HepG2 (cell line): ENCODE measurements around the gene ZFAND3. TPM values are rescaled to one million over a fixed set of nuclear protein-coding genes. Genes with fewer than 3 reads are reported as not detected.

Source experiments
- ATAC-seq: fragments of 200-7000 bp; cut with Tn5 transposase; 3 replicates; pipeline ENCODE4 v1.9.1; 2020; ENCODE audit warnings: mild to moderate bottlenecking, moderate library complexity
- BruUV-seq: library from RNA; stranded (reverse); fragments of 400-500 nt; replicated peaks from 2 replicates; lab custom pipeline; 2021; lab: Mats Ljungman, UMichigan
- CTCF ChIA-PET: fragments of 300-600 bp; formaldehyde crosslinking; extraction: SDS; loops from one replicate; lab custom pipeline; 2021; ENCODE audit warnings: low total read pairs, inconsistent platforms, low intra/inter-chr PET ratio; lab: Yijun Ruan, JAX
- POLR2A ChIA-PET: fragments of 350-600 bp; sonication (Branson Sonifier 250); formaldehyde crosslinking; loops from one replicate; lab custom pipeline; 2020; ENCODE audit warnings: antibody characterized with exemption, inconsistent platforms; lab: Yijun Ruan, JAX
- DNase-seq: peaks from one replicate; pipeline ENCODE4 v3.0.0-alpha.2; 2015; ENCODE audit warnings: low spot score
- FAIRE-seq: peaks from 3 replicates; lab custom pipeline; 2011; peaks lifted over from hg19 to GRCh38; lab: Jason Lieb, UNC
- H2AFZ ChIP-seq: one replicate; pipeline ENCODE4 v1.6.1; 2011; ENCODE audit warnings: low read length, inconsistent platforms
- H3K27ac ChIP-seq: fragments of 300-600 bp; 3 replicates; pipeline ENCODE4 v1.8.0; 2011; ENCODE audit warnings: mixed run types, mild to moderate bottlenecking, mixed read lengths, low read length, inconsistent platforms; ENCODE audit not compliant: insufficient read depth; ENCODE audit errors: extremely low read length
- H3K27me3 ChIP-seq, 2 experiments: fragments of 200-600 bp in 1 of 2; 2 replicates in 1 of 2; 3 replicates in 1 of 2; pipeline versions ENCODE4 v1.6.0 to v1.8.0; 2011; ENCODE audit warnings: low read length in 2 of 2, mild to moderate bottlenecking in 2 of 2, moderate library complexity in 2 of 2, inconsistent platforms in 1 of 2; ENCODE audit not compliant: insufficient read depth in 2 of 2, control insufficient read depth in 1 of 2
- H3K36me3 ChIP-seq, 2 experiments: fragments of 200-600 bp in 1 of 2; replicated peaks in 1 of 2; 2 replicates in 1 of 2; 3 replicates in 1 of 2; pipeline versions ENCODE4 v1.5.1 to v1.8.0; 2011; ENCODE audit warnings: low read length in 2 of 2, inconsistent platforms in 1 of 2; ENCODE audit not compliant: insufficient read depth in 2 of 2, control insufficient read depth in 1 of 2
- H3K4me1 ChIP-seq: 2 replicates; pipeline ENCODE4 v1.5.1; 2012; ENCODE audit warnings: low read length, inconsistent platforms; ENCODE audit not compliant: insufficient read depth
- H3K4me2 ChIP-seq: 2 replicates; pipeline ENCODE4 v1.6.0; 2011; ENCODE audit warnings: low read depth, low read length, inconsistent platforms
- H3K4me3 ChIP-seq, 3 experiments: fragments of 200-600 bp in 1 of 3; sonication (generic), shearing (Covaris generic) in 1 of 3; replicated peaks in 1 of 3; 2 replicates each; pipeline ENCODE4 v1.5.1; 2011 to 2016; ENCODE audit warnings: low read length in 3 of 3, inconsistent platforms in 2 of 3, low read depth in 2 of 3, mild to moderate bottlenecking in 2 of 3, control low read depth in 1 of 3, mixed read lengths in 1 of 3; ENCODE audit not compliant: insufficient read depth in 1 of 3
- H3K79me2 ChIP-seq: one replicate; pipeline ENCODE4 v1.6.1; 2011; ENCODE audit warnings: low read length, inconsistent platforms; ENCODE audit not compliant: insufficient read depth
- H3K9ac ChIP-seq: 2 replicates; pipeline ENCODE4 v1.6.0; 2011; ENCODE audit warnings: mild to moderate bottlenecking, low read depth, low read length, inconsistent platforms; ENCODE audit not compliant: insufficient read depth
- H3K9me3 ChIP-seq: 2 replicates; pipeline ENCODE4 v1.5.1; 2012; ENCODE audit warnings: mild to moderate bottlenecking, low read length
- H4K20me1 ChIP-seq: 2 replicates; pipeline ENCODE4 v1.6.0; 2011; ENCODE audit warnings: inconsistent platforms, mild to moderate bottlenecking, low read length, moderate library complexity; ENCODE audit not compliant: insufficient read depth
- CHD4 ChIP-seq: fragments of 200-600 bp; sonication (generic); IDR thresholded peaks from 2 replicates; pipeline ENCODE4 v1.7.0; 2017; ENCODE audit warnings: mild to moderate bottlenecking, low read length, borderline replicate concordance
- FOXK2 ChIP-seq: fragments of 450-650 bp; IDR thresholded peaks from 2 replicates; pipeline ENCODE4 v1.6.1; 2016
- KDM2A ChIP-seq: sonication (generic); formaldehyde crosslinking; IDR thresholded peaks from 2 replicates; pipeline ENCODE4 v1.4.0; 2020; ENCODE audit warnings: low read depth, missing genetic modification reagents, borderline replicate concordance
- NRL ChIP-seq: sonication (generic); formaldehyde crosslinking; IDR thresholded peaks from 2 replicates; pipeline ENCODE4 v1.5.0; 2020; ENCODE audit warnings: missing genetic modification reagents, mild to moderate bottlenecking, moderate library complexity, borderline replicate concordance
- RFXANK ChIP-seq: IDR thresholded peaks from 2 replicates; pipeline ENCODE4 v1.6.1; 2016
- SP140L ChIP-seq: sonication (generic); formaldehyde crosslinking; IDR thresholded peaks from 2 replicates; pipeline ENCODE4 v1.4.0; 2020; ENCODE audit warnings: missing genetic modification reagents, borderline replicate concordance
- ZFP1 ChIP-seq: IDR thresholded peaks from 2 replicates; pipeline ENCODE4 v1.6.1; 2016
- ZNF180 ChIP-seq: sonication (generic); formaldehyde crosslinking; IDR thresholded peaks from 2 replicates; pipeline ENCODE4 v1.4.0; 2020; ENCODE audit warnings: low read depth, missing genetic modification reagents, borderline replicate concordance
- ZNF562 ChIP-seq: sonication (generic); formaldehyde crosslinking; IDR thresholded peaks from 2 replicates; pipeline ENCODE4 v1.8.0; 2022; ENCODE audit warnings: missing genetic modification reagents, borderline replicate concordance
- ZNF567 ChIP-seq: sonication (generic); formaldehyde crosslinking; IDR thresholded peaks from 2 replicates; pipeline ENCODE4 v1.8.1; 2023; ENCODE audit warnings: mild to moderate bottlenecking, missing genetic modification reagents, borderline replicate concordance
- ZNF605 ChIP-seq: sonication (generic); formaldehyde crosslinking; IDR thresholded peaks from 2 replicates; pipeline ENCODE4 v1.8.0; 2022; ENCODE audit warnings: mild to moderate bottlenecking, missing genetic modification reagents
- ZNF768 ChIP-seq: sonication (generic); formaldehyde crosslinking; IDR thresholded peaks from 2 replicates; pipeline ENCODE4 v1.4.0; 2020; ENCODE audit warnings: missing genetic modification reagents
- WGBS: methylation state at CpG from one replicate; pipeline ENCODE4 v1.1.6; 2017; ENCODE audit warnings: low lambda C conversion rate; 5-methylcytosine and 5-hydroxymethylcytosine counted together
- in situ Hi-C: cut with HindIII; loops from 2 replicates; pipeline ENCODE4 v1.10.0; 2017; ENCODE audit warnings: low pct_unique_long_range_greater_than_20kb; ENCODE audit not compliant: extremely low pct_ligation_motif_present
- intact Hi-C: fragments of 100-400 bp; cut with micrococcal nuclease; formaldehyde crosslinking; loops from one replicate; pipeline ENCODE4 v1.10.0; 2022; ENCODE audit not compliant: unreplicated experiment
- polyA plus RNA-seq, 8 experiments: library from polyadenylated mRNA; depleted of rRNA in 3 of 8; stranded (reverse) in 7 of 8; unstranded in 1 of 8; fragments of >200 nt; fragmentation: Illumina TruSeq in 4 of 8; extraction: Trizol in 4 of 8; gene quantifications; 2 replicates each; pipeline versions ENCODE4 v1.2.1 to v1.2.3, GENCODE V29; 2011 to 2016; ENCODE audit warnings: low read depth in 4 of 8, missing spikeins in 1 of 8, mixed read lengths in 1 of 8; ENCODE audit not compliant: insufficient read depth in 1 of 8
- total RNA-seq, 5 experiments: library from RNA; depleted of rRNA; stranded (reverse); fragments of >200 nt; fragmentation: Illumina TruSeq; extraction: Trizol; gene quantifications; 2 replicates each; pipeline ENCODE4 v1.2.3, GENCODE V29; 2016; ENCODE audit warnings: low read depth in 1 of 5
- TF ChIP-seq, protein P1 (sequence below): sonication (generic); formaldehyde crosslinking; IDR thresholded peaks from 2 replicates; pipeline ENCODE4 v1.5.0; 2020; ENCODE audit warnings: mild to moderate bottlenecking, missing genetic modification reagents

The ZFAND3 gene
- total and polyA plus RNA-seq, 2 of the 13 experiments (the other 11 are each of a cell fraction or from before 2014, with no cell fraction given), result 16.4 to 17.1 TPM

GRCh38 chr6:37862430-37862829 is 42.9 kb downstream of the ZFAND3 start:
- no peak overlapping the region for H3K4me3 ChIP-seq
- CTCF ChIA-PET, result no interaction called here
- no peak for FAIRE-seq
- peaks cover 0 to 5% of the 10 kb centered on the region in 2 experiments; a peak in 3 of 5 replicates for H3K36me3 ChIP-seq
- TF ChIP-seq ZNF768 (CRISPR knock-in tag), result no peak
- TF ChIP-seq, protein P1, sequence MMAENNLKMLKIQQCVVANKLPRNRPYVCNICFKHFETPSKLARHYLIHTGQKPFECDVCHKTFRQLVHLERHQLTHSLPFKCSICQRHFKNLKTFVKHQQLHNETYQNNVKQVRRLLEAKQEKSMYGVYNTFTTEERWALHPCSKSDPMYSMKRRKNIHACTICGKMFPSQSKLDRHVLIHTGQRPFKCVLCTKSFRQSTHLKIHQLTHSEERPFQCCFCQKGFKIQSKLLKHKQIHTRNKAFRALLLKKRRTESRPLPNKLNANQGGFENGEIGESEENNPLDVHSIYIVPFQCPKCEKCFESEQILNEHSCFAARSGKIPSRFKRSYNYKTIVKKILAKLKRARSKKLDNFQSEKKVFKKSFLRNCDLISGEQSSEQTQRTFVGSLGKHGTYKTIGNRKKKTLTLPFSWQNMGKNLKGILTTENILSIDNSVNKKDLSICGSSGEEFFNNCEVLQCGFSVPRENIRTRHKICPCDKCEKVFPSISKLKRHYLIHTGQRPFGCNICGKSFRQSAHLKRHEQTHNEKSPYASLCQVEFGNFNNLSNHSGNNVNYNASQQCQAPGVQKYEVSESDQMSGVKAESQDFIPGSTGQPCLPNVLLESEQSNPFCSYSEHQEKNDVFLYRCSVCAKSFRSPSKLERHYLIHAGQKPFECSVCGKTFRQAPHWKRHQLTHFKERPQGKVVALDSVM (CRISPR knock-in tag), result peak; percentile 40; the same call in 1 of the 2 replicates
- TF ChIP-seq ZNF605 (CRISPR knock-in tag), result no peak
- TF ChIP-seq, all 625 proteins: peak for 1
- no peaks in the 10 kb centered on the region for H3K27me3 ChIP-seq
- WGBS, result 96% methylated on average over 4 of the region's 4 CpGs
- in situ Hi-C loops (no loop called here), intact Hi-C loops (loop anchor here (5.0 kb wide), 2 partner anchors 120 to 150 kb away; no protein-coding TSS in a partner anchor)
- POLR2A ChIA-PET, result no interaction called here
- ATAC-seq, result no peak
- BruUV-seq, result no TSS peak
- DNase-seq, result no peak
- peaks cover 18% of the 10 kb centered on the region; the same call in 1 of the 2 replicates for H4K20me1 ChIP-seq
- H3K9ac ChIP-seq, result no peak overlapping the region
- H3K79me2 ChIP-seq, result peaks cover 78% of the 10 kb centered on the region
- H3K4me1 ChIP-seq, result peaks cover 5% of the 10 kb centered on the region; the same call in 1 of the 2 replicates
- no peak overlapping the region for H2AFZ ChIP-seq
- no peak overlapping the region for H3K27ac ChIP-seq
- no peak overlapping the region for H3K4me2 ChIP-seq
- H3K9me3 ChIP-seq, result no peaks in the 10 kb centered on the region

DNA sequence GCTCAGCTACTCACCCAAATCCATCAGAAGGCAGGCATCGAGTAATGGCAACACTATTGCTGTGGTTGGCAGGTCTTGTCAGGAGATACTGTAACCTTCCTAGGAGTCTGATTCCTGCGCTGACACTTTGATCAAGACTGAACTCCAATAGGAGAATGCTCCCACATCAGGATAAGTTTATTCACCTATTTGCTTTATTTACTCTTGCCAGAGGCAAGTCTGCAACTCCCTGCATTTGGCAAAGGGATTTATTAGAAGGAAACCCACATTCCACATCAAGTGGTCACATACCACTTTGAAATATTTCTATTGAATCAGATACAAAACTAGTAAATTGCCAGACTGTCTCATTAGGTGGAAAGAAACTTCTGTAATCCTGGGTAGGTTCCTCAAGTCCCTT is 43.5 kb downstream of the ZFAND3 start:
- Histone ChIP-seq H3K9me3 (no peaks in the 10 kb centered on the region), H3K27me3 (no peaks in the 10 kb centered on the region), H3K27ac (no peak overlapping the region), H3K4me2 (no peak overlapping the region), H3K4me1 (peaks cover 5% of the 10 kb centered on the region; the same call in 1 of the 2 replicates), H3K9ac (no peak overlapping the region), H2AFZ (no peak overlapping the region), H3K36me3 (peaks cover 0 to 5% of the 10 kb centered on the region in 2 experiments; a peak in 3 of 5 replicates), H4K20me1 (peaks cover 18% of the 10 kb centered on the region; the same call in 1 of the 2 replicates), H3K4me3 (no peak overlapping the region), H3K79me2 (peaks cover 78% of the 10 kb centered on the region)
- FAIRE-seq (no peak), DNase-seq (no peak), ATAC-seq (no peak)
- in situ Hi-C loops, result no loop called here
- TF ChIP-seq NRL (CRISPR knock-in tag) (no peak), ZNF567 (no peak), ZFP1 (CRISPR knock-in tag) (no peak), ZNF180 (CRISPR knock-in tag) (no peak), SP140L (CRISPR knock-in tag) (no peak), FOXK2 (no peak), CHD4 (no peak), KDM2A (CRISPR knock-in tag) (no peak), ZNF562 (CRISPR knock-in tag) (no peak), RFXANK (no peak)
- intact Hi-C loops, result loop anchor here (5.0 kb wide), 2 partner anchors 121 to 149 kb away; no protein-coding TSS in a partner anchor
- no TSS peak for BruUV-seq
- ChIA-PET CTCF (no interaction called here), POLR2A (no interaction called here)
- 98% methylated on average over 2 of the region's 2 CpGs for WGBS
